Measurements from ENCODE around the gene RORB.

Gene RORB

GRCh38 chr9:74721696-74722660 is 224.8 kb downstream of the RORB start:
- DNase-seq = no peak

GRCh38 chr9:74724317-74724716 is 227.2 kb downstream of the RORB start:
- DNase-seq = no peak

GRCh38 chr9:74726581-74726980 is 229.4 kb downstream of the RORB start:
- DNase-seq = no peak

- no peak for DNase-seq
These were observed 231.0 kb downstream of the RORB start for GRCh38 chr9:74728176-74728575.

- DNase-seq = no peak
These were observed 232.1 kb downstream of the RORB start for GRCh38 chr9:74729136-74729695.

- DNase-seq = no peak
These were observed 238.6 kb downstream of the RORB start for GRCh38 chr9:74735761-74736160.

- no peak for DNase-seq
These were observed 239.5 kb downstream of the RORB start for GRCh38 chr9:74736646-74737045.

GRCh38 chr9:74742191-74742790 is 245.2 kb downstream of the RORB start:
- no peak for DNase-seq
